Right atrium auricular region (tissue), 2 donors: ENCODE results near the gene WDR13. TPM values are rescaled to one million over a fixed set of nuclear protein-coding genes. Genes with fewer than 3 reads are reported as not detected.

ENCODE experiments used
- DNase-seq: peaks from one replicate; pipeline ENCODE4 v3.0.0-alpha.2; 2019; ENCODE audit warnings: low spot score
- H3K27ac ChIP-seq, 2 donors: fragments of 200-600 bp; sonication (generic); 1 replicate in 1 of 2; 2 replicates in 1 of 2; pipeline ENCODE4 v1.5.1; 2016 to 2019
- H3K27me3 ChIP-seq, 2 donors: fragments of 200-600 bp; sonication (generic); one replicate each; pipeline versions ENCODE4 v1.5.1 to v1.6.0; 2017 to 2019
- H3K36me3 ChIP-seq: fragments of 200-600 bp; sonication (generic); one replicate; pipeline ENCODE4 v1.5.1; 2016
- H3K4me1 ChIP-seq, 2 donors: fragments of 200-600 bp; sonication (generic); one replicate each; pipeline versions ENCODE4 v1.5.1 to v1.6.0; 2017 to 2019
- H3K4me3 ChIP-seq, 2 donors: fragments of 200-600 bp; sonication (generic); 1 replicate in 1 of 2; 2 replicates in 1 of 2; pipeline ENCODE4 v1.5.1; 2017 to 2019; ENCODE audit warnings: mild to moderate bottlenecking in 1 of 2, moderate library complexity in 1 of 2
- H3K9me3 ChIP-seq, 2 donors: fragments of 200-600 bp; sonication (generic); one replicate each; pipeline ENCODE4 v1.5.1; 2019
- total RNA-seq, 2 donors: library from RNA; depleted of rRNA; stranded (reverse); fragments of >200 nt; gene quantifications; one replicate each; pipeline ENCODE4 v1.1.0, GENCODE V29; 2016
- TF ChIP-seq, protein P1 (sequence below), 2 donors: fragments of 200-600 bp; sonication (generic); IDR thresholded peaks; one replicate each; pipeline ENCODE4 v1.5.1; 2019; ENCODE audit warnings: antibody characterized with exemption in 2 of 2

WDR13 gene
- total RNA-seq, 2 donors from 2014 or later = 208 to 214 TPM

GRCh38 chrX:48606091-48606490 lies 8.8 kb downstream of the WDR13 start:
- DNase-seq = no peak
- Histone ChIP-seq H3K36me3 (peaks cover 38% of the 10 kb centered on the region), H3K4me3 (no peak overlapping the region), H3K27ac (no peak overlapping the region), H3K9me3 (no peaks in the 10 kb centered on the region), H3K4me1 (no peaks in the 10 kb centered on the region), H3K27me3 (no peaks in the 10 kb centered on the region)
- TF ChIP-seq, protein P1, sequence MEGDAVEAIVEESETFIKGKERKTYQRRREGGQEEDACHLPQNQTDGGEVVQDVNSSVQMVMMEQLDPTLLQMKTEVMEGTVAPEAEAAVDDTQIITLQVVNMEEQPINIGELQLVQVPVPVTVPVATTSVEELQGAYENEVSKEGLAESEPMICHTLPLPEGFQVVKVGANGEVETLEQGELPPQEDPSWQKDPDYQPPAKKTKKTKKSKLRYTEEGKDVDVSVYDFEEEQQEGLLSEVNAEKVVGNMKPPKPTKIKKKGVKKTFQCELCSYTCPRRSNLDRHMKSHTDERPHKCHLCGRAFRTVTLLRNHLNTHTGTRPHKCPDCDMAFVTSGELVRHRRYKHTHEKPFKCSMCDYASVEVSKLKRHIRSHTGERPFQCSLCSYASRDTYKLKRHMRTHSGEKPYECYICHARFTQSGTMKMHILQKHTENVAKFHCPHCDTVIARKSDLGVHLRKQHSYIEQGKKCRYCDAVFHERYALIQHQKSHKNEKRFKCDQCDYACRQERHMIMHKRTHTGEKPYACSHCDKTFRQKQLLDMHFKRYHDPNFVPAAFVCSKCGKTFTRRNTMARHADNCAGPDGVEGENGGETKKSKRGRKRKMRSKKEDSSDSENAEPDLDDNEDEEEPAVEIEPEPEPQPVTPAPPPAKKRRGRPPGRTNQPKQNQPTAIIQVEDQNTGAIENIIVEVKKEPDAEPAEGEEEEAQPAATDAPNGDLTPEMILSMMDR (IDR thresholded peaks at IDR 0.05) = no peak

DNA sequence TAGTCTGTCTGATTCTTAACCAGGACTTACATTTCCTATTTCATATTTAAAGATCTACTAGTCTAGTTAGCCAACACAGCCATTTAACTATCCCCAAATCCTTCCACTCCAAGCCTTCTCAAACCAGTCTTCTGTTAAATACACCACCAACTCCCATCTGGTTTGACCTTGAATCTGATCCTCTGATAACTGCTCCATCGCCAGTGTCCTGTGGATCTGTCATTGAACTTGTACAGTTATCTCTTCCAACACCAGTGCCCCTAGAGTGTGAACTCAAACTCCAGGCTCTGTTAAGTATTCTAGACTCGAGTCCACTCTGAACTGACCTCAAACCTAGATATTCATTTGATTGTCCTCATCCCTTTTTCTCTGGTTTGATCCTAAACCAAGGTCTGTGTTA lies 14.4 kb downstream of the WDR13 start:
- Histone ChIP-seq H3K4me3 (no peak overlapping the region), H3K27ac (no peak overlapping the region), H3K9me3 (no peaks in the 10 kb centered on the region), H3K36me3 (no peaks in the 10 kb centered on the region), H3K4me1 (no peaks in the 10 kb centered on the region), H3K27me3 (no peaks in the 10 kb centered on the region)
- no peak for DNase-seq
- TF ChIP-seq, protein P1 (IDR thresholded peaks at IDR 0.05) = no peak

DNA sequence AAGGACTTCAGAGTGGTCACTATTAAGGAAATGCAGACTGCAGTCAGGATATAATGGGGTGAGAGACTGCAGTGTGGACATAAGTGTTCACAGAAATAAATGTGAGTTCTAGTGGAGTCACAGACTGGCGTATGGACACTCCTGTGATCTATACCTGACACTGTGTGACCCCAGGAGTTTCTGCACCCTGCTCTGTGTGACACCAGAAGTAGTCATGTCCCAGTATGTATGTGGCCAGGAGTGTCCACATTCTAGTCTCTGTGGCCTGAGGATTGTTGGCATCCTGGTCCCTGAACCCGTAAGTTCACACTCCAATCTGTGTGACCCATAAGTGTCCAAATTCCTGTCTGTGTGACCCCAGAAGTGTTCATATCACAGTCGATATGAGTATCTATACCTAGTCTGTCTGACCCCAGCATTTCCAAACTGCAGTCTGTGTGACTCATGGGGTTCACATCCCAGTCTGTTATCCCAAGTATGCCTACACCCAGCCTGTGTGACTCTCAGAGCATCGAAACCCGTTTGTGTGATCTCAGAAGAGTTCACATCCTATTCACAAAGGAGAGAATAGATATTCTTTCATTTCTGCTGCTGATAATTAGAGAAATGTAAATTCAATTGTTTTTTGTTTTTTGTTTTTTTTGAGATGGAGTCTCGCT lies 16.3 kb downstream of the WDR13 start:
- H3K36me3 ChIP-seq = no peaks in the 10 kb centered on the region
- H3K4me3 ChIP-seq = no peak overlapping the region
- TF ChIP-seq, protein P1 (IDR thresholded peaks at IDR 0.05) = no peak
- DNase-seq = no peak
- H3K27ac ChIP-seq = no peak overlapping the region
- H3K9me3 ChIP-seq = no peaks in the 10 kb centered on the region
- no peaks in the 10 kb centered on the region for H3K4me1 ChIP-seq
- H3K27me3 ChIP-seq = no peaks in the 10 kb centered on the region

DNA sequence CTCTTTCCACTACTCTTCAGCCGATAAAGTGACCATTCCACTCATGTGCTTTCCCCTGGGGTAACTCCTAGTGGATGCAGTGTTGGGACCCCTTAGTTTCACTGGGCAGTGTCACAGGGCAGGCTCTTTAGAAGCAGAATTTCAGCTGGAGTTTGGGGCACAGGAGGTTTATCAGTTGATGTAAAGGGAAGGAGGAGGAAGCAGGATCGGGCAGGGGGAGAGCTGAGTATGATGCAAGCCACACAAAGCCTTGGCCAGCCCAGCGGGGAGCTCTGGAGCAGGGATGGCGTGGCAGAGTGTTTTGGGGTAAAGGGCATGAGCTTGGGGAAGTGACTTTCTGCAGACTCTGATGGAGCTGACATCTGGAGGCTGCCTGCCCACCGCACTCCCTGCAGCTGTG lies 19.3 kb downstream of the WDR13 start:
- no peak overlapping the region for H3K4me3 ChIP-seq
- H3K9me3 ChIP-seq = no peaks in the 10 kb centered on the region
- DNase-seq = no peak
- TF ChIP-seq, protein P1 (IDR thresholded peaks at IDR 0.05) = no peak
- H3K27ac ChIP-seq = no peak overlapping the region
- no peaks in the 10 kb centered on the region for H3K27me3 ChIP-seq
- no peaks in the 10 kb centered on the region for H3K4me1 ChIP-seq
- no peaks in the 10 kb centered on the region for H3K36me3 ChIP-seq

DNA sequence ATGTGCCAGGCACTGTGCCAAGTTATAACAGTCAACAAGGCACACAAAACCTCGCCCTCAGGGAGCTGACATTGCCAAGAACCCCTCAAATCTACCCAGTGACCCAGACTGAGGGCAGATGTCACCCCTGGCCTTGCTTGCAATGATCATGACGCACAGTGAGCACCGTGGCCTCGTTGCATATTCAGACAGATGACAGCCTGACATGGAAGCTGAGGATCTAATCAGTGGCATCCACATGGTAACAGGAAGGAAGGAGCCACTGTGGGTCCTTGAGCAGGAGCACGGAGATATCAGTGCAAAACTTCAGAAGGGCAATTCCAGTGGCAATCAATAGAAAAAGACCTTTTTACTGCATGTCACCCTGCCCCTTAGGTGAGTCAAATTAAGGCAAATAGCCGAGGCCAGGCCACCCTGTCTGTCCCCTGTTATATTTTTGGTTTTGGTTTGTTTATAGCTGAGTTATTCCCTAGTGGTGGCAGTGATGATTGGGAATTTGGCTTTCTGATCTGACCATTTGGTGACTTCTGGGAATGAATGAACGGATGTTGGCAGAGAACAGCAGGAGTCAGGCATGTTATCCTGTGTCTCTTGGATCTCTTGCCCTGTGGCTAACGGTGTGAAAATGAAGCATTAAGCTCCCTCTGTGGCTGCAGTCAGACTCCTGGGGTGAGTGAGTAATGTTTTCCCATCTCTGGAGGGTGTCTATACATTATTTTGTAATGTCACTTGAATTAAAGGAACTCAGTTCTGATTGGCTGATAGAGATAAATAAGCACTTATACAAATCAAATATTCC lies 20.4 kb downstream of the WDR13 start:
- Histone ChIP-seq H3K36me3 (no peaks in the 10 kb centered on the region), H3K9me3 (no peaks in the 10 kb centered on the region), H3K4me1 (no peaks in the 10 kb centered on the region), H3K27ac (no peak overlapping the region), H3K27me3 (no peaks in the 10 kb centered on the region), H3K4me3 (no peak overlapping the region)
- DNase-seq = no peak
- TF ChIP-seq, protein P1 (IDR thresholded peaks at IDR 0.05) = no peak
